ENCODE data around the gene SH3GLB1.

The SH3GLB1 gene

DNA sequence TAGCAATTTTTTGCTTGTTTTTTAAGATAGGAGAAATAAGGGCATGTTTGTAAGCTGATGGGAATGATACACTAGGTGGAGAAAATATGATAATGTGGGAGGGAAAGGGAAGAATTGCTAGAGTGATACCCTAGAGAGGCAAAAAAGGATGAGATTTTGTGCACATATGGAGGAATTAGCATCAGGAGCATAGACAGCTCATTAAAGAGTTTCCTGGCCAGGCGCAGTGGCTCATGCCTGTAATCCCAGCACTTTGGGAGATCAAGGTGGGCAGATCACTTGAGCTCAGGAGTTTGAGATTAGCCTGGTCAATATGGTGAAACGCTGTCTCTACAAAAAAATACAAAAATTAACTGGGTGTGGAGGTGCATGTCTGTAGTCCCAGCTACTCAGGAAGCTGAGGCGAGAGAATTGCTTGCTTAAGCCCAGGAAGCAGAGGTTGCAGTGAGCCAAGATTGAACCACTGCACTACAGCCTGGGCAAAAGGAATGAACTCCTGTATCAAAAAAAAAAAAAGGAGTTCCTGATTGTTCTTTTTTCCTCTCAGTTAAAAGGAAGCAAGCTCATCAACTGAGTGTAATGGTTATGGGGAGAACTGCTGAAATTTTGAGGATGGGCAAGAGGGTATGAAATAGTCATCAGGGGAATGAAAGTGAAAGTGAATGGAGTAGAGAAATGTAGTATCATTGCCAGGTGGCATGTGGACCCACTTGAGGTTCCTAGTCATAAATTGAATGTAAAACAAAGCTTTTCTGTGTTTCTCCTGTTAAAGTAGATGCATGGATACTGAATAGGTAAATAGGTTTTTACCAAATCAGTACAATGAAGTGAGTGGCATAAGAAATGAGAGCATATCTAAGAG, 35.5 kb downstream of the SH3GLB1 start:
- no peak for DNase-seq

DNA sequence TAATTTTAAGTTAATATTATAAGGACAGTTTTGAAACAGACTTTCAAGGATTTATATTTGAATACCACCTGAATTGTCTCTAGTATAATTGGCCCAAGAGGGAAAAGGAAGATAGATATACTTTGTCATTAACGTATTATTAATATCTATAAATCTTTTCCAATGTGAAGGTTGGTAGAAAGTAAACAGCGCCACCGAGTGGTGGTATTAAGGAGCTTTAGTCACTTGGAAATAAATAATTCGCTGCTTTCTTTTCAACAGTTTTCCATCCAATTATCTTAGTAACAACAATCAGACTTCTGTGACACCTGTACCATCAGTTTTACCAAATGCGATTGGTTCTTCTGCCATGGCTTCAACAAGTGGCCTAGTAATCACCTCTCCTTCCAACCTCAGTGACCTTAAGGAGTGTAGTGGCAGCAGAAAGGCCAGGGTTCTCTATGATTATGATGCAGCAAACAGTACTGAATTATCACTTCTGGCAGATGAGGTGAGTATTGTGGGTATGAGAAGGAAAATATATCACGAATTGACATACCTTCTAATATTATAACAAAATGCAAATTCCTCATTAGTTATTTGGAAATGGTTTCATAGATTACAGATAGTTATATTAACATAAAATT, 37.7 kb downstream of the SH3GLB1 start:
- DNase-seq: peak; percentile 13

DNA sequence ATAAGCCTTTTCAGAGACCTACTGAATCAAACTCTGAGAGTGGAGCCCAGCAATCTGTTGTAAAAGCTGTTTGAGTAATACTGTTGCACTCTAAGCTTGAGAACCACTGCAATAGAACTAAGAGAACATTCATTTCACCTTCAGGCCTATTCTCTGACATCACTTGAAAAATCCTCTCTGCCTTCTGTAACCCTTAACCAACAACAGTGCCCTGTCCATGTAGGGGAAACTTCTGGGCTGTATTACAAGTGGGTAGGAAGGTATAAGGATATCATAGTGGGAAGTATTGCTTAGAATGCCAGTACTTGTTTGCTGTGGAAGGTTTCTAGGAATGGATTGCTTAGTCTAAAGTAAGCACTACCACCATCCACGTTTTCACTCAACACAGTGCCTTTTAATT, 42.9 kb downstream of the SH3GLB1 start:
- DNase-seq: no peak

DNA sequence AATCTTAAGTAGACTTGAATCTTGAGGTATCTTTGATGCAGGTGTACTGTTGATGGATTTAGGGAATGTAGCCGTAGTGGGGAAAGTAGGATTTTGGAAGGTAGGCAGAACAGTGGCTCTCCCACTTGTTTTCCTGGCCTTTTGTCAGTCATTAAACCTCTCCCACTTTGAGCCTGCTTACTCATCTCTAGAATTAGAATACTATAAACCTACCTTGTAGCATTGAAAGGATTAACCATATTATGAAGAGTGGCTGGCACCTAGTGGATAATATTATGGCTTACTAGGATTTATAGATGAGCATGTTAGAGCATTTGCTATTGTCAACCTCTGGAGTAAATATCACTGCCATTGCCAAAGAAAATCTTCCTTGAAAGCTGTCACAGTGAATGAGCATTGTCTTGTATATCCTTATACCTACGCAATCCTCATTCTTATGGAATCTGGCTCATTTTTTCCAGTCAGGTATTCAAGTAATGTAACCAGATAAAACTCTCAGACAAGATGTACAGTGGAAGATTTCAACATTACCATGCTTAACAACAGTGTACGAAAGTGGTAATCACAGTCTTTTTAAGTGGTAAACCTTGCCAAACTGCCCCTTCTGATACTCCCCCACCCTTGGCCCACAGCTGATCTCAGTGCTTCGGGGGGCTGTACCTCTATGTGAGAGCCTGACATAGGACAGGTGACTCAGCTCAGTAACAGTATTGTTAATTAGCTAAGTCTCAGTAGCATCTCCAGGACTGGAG, 44.4 kb downstream of the SH3GLB1 start:
- no peak for DNase-seq

DNA sequence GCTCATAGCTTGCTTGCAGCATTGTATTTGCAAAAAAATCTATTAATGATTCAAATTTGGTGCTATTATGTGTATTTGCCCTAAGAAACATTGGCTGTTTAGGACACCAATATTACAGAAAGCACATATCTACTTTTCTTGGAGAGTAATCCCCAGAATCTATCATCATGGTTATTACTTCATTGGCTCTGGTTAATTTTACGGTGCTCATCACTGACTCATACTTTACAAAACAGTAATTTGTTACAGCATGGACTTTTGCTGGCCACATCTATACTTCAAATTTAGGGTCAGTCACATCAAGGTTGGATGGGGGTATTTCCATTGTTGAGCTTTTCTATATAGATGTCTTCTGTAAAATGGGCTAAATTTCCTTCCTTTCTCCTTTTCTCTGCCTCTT, 45.7 kb downstream of the SH3GLB1 start:
- no peak for DNase-seq

DNA sequence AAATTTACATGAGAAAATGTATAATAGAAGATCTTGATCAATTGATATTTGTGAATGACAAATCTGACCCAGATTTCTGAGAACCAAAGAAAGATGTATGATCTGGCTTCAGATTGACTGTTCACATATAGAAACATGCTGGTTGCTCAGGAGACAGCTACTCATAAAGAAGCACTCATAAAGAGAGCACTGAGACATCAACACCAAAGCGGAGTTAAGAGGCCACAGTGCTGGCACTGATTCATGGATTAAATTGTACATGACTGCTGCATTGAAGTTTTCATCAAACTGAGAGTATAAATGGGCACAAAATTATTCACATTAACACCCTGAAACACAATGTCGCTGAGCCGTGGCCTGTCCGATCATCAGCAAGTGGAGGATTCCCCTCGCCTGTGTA, 46.2 kb downstream of the SH3GLB1 start:
- no peak for DNase-seq

DNA sequence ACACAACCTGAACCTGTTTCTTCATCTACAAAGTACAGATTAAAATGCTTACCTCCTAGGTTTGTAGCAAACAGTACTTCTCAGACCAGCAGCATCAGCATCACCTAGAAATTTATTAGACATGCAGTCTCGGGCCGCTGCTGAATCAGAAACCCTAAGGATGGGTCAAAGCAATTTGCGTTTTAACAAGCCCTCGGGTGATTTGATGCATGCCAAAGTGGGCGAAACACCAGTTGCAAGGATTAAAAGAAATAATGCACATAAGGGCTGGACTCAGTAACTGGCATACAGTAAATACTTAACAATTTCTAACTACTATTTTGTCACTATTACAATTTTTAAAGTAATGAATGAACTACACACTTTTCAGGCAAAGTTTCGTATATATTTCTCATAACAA, 47.5 kb downstream of the SH3GLB1 start:
- DNase-seq: no peak

DNA sequence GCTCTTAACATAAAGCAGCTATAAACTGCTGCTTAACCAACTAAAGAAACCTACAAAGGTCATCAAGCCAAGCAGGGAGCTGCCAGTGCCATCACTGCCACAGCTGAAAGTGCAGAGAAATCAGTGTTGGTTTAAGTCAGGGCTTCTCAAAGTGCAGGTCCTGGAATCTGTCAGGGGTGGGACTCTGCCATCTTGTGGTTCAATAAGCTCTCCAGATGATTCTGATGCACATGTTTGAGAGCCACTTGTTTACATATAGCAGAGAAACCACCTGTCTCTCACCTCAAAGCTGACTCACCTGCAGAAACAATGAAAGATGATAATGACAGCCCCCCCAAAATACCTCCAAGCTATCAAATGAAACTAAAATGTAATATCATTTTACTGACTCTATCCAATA, 49.3 kb downstream of the SH3GLB1 start:
- no peak for DNase-seq

DNA sequence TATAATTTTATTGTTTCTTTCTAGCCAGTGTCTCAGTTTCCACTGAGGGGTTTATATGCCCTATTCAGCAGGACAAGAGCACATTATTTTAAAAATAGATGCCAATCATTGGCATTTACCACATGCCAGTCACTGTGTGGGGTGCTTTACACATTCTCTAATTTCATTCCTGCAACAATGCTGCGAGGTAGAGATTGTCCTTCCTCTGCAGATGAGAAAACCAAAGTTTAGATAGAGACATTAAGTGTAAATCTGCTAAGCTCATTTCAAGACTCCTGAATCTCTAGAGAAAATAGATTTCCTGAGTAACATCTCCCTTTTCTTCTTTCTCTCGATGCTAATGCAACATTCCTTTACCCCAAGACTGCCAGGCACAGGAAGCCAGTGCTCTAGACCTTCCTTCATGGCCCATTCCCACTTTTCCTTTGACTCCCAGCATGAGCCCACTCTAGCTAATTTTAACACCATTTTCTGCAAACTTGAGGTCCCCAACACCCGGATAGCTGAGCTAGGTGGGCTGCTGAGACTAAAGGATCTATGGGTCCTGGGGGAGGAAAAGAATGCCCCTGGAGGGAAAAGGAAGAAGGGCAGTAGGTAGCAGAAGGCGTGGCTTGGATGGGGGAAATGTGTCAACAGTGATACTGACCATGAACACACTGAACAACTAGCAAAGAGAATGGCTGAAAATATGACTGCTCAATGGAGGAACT, 50.0 kb downstream of the SH3GLB1 start:
- DNase-seq: no peak

DNA sequence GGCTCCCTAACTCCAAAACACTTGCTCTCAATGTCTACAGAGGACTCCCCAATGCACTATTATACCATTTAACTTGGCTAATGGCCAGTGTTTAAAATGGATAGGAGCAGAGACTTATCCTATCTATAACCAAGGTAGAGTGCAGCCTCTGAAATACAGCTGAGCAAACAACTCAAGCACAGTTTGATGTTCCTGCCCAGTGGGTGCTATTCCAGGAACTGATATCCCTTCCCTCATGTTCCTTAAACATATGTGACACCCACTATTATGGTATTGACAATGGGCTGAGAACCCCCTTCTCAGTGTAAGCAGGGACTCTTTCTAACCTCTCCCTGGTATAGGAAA, 51.7 kb downstream of the SH3GLB1 start:
- DNase-seq: no peak

DNA sequence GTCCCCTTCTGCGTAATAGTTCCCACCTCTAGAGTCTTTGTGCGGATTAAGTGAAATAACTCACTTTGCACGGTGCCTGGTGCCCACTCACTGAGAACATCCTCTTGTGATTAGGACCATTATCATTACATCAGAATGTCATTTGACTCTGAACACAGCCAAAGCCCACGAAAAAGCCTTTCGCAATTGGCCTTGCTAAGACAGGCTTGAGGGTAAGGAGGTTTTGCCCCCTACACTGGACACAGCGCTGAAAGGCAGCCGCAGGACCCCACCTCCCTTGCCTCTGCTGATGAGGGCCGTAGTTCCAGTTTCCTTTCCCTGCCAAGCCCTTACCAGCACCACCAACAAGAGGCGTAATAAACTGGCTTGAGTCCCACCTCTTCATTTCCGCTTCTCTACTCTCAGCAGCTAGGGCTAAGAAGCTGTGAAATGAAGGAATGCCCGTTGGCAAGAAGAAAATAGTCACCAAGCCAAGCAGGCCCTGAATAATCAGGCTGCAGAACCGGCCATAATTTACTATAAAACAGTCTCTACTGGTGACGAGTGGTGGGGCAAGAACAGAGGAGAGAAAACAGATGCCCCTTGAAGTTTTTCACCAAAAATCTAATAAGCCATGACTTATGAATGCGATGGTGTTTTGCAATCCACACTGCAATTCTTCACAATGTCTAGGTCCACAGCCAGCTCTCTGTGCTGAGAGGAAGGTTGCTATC, 53.1 kb downstream of the SH3GLB1 start:
- no peak for DNase-seq

DNA sequence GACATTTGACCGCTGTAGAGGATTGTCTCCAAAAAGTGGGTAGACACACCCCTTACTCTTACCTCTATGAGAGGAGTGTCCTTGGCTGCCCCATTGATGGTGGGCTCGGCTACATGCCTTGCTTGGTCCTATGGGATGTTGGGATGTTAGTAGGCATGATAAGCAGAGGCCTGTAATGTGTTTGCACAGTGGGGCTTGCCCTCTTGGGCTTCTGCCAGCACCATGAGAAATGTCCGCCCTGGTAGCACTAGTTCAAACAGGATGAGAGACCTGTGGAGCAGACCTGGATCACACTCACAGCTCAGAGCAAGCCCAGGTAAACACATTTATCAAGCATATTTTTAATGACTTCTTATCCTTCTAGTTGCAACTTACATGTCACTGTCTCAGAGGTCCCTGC, 54.2 kb downstream of the SH3GLB1 start:
- DNase-seq: no peak

DNA sequence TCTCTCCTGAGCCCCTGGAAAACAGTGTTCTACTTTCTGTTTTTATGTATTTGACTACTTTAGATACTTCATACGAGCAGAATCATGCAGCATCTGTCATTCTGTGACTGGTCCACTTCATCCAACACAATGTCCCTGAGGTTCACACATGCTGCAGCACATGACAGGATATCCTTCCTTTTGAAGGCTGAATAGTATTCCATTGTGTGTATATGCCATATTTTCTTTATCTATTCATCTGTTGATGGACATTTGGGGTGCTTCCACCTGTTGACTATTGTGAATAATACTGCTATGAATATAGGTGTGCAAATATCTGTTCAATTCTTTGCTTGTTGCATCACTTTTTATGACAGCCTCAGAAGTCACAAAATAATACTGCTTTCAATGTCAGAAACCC, 55.8 kb downstream of the SH3GLB1 start:
- no peak for DNase-seq

DNA sequence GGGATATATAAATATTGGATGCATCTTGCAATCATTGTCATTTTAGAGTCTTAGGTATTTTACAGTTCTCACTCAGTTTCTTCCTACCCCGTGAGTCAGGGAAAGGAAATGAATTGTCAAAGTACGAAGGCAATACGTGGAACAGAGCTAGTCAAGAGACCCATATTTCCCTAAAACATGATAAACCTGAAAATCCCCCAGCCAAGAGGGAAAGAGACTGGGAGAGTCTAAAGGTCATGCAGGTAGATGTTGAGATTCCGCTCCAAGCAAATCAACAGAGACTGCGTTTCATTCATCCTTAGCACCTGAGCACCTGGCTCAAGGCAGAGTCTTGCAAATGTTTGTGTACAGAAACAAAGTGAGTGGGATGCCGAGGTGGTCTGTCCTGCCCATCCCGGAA, 58.0 kb downstream of the SH3GLB1 start:
- DNase-seq: no peak

DNA sequence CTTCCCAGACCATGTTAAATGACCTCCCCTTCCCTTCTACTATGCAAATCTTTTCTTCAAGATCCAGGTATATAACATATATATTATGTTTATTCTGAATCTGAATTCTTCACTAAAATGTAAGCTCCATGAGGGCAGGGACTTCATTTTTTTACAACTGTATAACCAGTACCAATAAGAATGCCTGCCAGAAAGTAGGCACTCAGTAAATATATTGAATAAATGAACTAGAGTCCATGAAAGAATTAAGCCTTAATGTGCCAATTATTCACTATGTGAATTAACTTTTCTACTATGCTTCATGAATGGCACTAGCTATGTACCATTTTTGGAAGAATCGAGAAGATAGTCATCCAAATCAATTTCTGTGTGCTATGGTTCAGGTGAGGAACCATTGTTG, 60.1 kb downstream of the SH3GLB1 start:
- no peak for DNase-seq

DNA sequence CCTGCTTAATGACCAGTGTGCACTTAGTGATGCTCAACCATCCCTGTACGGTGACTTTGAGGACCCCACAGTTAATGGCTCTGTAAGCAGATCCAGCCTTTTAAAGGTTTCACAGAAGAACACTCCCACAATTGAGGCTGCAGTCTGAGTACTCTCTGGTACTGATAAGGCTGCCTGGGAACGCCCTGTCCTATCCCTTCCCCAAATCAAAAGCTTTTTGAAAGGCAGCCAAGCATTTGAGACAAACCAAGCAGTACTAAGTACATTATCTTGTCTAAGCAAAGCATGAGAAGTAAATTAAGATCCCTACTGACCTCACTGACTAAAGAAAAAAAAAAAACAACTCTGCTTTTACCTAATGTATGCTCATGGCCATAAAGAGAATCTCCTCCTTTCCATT, 60.7 kb downstream of the SH3GLB1 start:
- no peak for DNase-seq

DNA sequence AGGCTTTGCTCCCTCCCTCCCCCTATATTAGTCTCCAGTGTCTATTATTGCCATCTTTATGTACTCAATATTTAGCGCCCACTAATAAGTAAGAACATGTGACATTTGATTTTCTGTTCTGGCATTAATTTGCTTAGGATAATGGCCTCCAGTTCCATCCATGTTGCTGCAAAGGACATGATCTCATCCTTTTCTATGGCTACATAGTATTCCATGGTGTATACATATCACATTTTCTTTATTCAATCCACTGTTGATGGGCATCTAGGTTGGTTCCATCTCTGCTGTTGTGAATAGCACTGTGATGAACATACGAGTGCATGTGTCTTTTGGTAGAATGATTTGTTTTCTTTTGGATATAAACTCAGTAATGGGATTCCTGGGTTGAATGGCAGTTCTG, 61.3 kb downstream of the SH3GLB1 start:
- no peak for DNase-seq

DNA sequence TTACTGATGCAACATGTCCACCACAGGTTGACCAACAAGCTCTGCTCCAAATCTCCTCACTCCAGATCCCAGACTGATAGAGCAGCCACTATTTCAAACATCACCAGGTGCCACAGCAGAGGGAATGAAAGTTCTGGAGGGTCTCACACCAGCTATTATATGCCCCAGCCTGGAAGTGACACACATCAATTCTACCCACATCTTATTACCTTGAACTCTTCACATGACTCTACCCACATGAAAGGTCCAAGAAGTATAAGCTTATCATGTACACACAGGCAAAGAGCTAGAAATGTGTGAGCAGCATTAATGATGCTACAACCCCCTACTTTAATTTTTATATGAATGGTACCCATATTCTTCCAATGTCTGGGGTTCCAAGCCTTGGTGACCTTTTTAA, 64.2 kb downstream of the SH3GLB1 start:
- DNase-seq: no peak

DNA sequence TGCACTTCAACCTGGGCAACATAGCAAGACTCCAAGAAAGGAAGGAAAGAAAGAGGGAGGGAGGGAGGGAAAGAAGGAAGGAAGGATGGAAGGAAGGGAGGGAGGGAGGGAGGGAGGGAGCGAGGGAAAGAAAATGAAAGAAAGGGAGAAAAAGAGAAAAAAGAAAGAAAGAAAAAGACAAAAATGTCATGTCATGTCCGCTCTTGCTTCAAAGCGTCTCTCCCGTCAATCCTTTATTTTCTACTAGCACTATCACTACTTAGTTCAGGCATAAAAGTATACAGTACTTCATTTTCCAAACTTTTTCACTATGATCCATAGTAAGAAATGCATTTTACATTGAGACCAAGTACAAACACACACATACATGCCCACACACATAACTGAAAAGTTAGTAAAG, 64.7 kb downstream of the SH3GLB1 start:
- no peak for DNase-seq

DNA sequence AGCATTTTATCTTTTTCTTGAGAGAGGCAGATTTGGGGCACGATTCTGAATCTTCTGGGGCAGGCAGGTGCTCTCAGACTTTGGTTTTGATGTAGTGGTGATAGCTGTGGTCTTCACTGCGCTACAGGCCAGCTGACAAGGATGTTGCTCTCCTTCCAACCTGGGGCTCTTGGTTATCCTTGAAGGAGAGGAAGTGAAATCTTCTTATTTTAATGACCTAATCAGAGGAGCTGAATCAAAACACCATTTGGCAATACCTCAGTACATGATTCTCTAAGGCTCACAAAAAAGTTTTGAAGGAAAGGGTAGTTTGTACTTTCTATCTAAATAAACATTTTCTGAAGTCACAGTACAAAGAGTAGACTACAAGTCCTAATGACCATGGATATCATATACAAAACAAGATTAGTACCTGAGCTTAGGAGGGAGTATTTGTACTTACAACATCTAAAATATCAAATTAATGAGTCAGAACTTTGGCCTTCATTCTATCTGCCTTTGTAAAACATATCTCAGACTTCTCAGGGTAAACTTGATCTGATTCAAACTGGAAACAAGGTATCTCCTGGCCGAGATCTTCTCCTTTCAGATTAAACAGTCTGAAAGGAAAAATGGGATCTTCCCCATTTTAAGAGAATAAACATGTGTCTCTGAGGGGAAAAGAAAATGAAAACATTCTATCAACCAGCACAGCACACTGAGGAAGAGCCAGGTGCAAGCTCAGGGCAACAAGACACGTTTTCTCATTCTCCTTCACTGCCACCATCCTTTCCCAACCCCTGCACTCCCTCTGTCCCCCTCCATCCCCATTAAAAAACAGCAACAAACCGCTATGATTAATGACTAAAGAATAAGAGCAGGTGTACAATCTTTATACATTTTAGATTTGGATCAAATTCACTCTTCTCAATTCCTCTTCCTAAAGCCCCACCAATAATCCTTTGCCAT, 69.2 kb downstream of the SH3GLB1 start:
- DNase-seq: no peak

Measured in fibroblast of skin of right quadriceps (primary cell).